Large intestine (tissue), 3 donors: ENCODE results near the gene VTI1B. TPM values are rescaled to one million over a fixed set of nuclear protein-coding genes. Genes with fewer than 3 reads are reported as not detected.
A peak's percentile ranks its signal among the peaks of the same experiment; 100 is the strongest.
"Not testable (repeated sequence)": the region's sequence is repeated elsewhere in the genome, so short reads cannot be mapped to it uniquely, and the experiment has no call there.

ENCODE experiments used
- DNase-seq, 2 donors: peaks; one replicate each; pipeline versions ENCODE4 v3.0.0 to v3.0.0-alpha.2; 2013
- H3K27ac ChIP-seq: one replicate; pipeline ENCODE4 v1.5.1; 2013; ENCODE audit warnings: low read length
- H3K27me3 ChIP-seq: 2 replicates; pipeline ENCODE4 v1.6.1; 2013; ENCODE audit warnings: low read length; ENCODE audit not compliant: control insufficient read depth, insufficient read depth
- H3K36me3 ChIP-seq: 2 replicates; pipeline ENCODE4 v1.6.1; 2013; ENCODE audit warnings: low read length; ENCODE audit not compliant: control insufficient read depth, insufficient read depth
- H3K4me1 ChIP-seq: one replicate; pipeline ENCODE4 v1.6.1; 2013; ENCODE audit warnings: low read length; ENCODE audit not compliant: control insufficient read depth, insufficient read depth
- H3K4me3 ChIP-seq: one replicate; pipeline ENCODE4 v1.5.1; 2013; ENCODE audit warnings: low read length
- H3K9me3 ChIP-seq: one replicate; pipeline ENCODE4 v1.6.1; 2013; ENCODE audit warnings: mild to moderate bottlenecking, low read depth, low read length, moderate library complexity; ENCODE audit not compliant: control insufficient read depth
- WGBS: methylation state at CpG from one replicate; pipeline ENCODE4 v1.1.5; 2013; ENCODE audit warnings: low lambda C conversion rate; ENCODE audit not compliant: insufficient coverage; 5-methylcytosine and 5-hydroxymethylcytosine counted together
- polyA plus RNA-seq: library from polyadenylated mRNA; unstranded; fragments of 120-200 nt; gene quantifications from one replicate; pipeline ENCODE4 v1.2.1, GENCODE V29; 2013

VTI1B gene
- polyA plus RNA-seq, 1 donor = 78.4 TPM

DNA sequence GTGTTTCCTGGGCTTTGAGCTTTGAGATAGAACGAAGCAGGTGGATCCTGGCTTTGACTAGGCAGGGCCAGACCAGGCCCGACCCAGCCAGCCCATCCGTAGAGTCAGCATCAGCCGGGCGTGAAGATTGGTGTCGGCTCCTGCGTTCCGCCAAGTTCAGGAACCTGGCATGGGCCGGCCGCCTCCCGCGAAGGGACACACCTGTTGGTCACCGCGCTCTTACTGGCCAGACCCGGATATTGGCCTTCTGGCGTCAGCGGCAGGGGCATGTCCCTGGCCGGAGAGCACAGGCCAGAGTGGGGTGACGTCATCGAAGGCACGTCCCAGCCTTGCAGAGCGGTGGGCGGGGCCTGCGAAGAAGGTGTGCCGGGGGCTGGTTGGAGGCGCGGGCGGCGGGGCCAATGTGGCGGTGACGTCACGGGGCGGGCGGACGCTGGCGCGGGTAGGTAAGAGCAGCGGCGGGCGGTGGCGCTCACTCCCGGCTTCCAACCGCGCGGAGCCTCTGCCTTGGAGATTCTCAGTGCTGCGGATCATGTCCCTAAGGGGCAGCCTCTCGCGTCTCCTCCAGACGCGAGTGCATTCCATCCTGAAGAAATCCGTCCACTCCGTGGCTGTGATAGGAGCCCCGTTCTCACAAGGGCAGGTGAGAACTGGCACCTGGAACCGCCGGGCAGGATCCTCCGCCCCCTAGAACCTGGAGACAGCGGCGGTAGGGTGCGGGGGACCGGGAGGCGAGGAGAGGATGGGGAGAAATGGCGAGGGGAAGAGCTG is 54.8 kb downstream of the VTI1B start, which contains the start of gene ARG2:
ARG2 (plus strand) TSS at position 475 of the 771 bp plus-strand sequence; CDS start at position 533, 58 bp downstream.
- DNase-seq = peak; percentile 98 to 99
- no CpG with 5 or more reads among the region's 62 CpGs for WGBS
- Histone ChIP-seq H3K9me3 (no peaks in the 10 kb centered on the region), H3K27me3 (peaks cover 6% of the 10 kb centered on the region), H3K27ac (peak within 1 kb of the TSS; percentile 82), H3K36me3 (no peaks in the 10 kb centered on the region), H3K4me3 (peak within 1 kb of the TSS; percentile 64), H3K4me1 (peaks cover 11% of the 10 kb centered on the region)

GRCh38 chr14:67618617-67619063 is 55.8 kb downstream of the VTI1B start:
- H3K4me3 ChIP-seq = no peak overlapping the region
- H3K9me3 ChIP-seq = no peaks in the 10 kb centered on the region
- DNase-seq = peak; percentile 55 to 79
- peaks cover 6% of the 10 kb centered on the region for H3K27me3 ChIP-seq
- H3K27ac ChIP-seq = peak overlapping the region; percentile 82
- no peaks in the 10 kb centered on the region for H3K36me3 ChIP-seq
- peaks cover 11% of the 10 kb centered on the region for H3K4me1 ChIP-seq

DNA sequence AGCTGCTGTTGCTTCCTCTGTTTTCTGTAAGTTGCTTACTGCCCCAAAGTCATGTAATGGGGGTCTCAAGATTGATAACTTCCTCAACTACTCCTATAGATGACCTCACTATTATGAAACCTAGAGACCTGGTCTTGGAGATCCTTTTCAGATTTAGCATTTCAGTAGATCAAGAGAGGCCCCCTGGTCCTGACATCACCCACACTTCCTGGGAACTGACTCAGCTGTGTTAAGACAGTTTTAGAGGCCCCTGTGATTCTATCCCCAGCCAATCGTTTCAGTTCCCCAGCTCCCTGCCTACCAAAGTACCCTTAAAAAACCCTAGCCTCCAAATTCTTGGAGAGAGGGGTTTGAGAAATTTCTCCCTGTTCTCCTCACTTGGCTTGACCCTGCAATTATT is 63.9 kb downstream of the VTI1B start:
- Histone ChIP-seq H3K36me3 (no peaks in the 10 kb centered on the region), H3K9me3 (no peaks in the 10 kb centered on the region), H3K4me1 (no peaks in the 10 kb centered on the region), H3K27me3 (no peaks in the 10 kb centered on the region), H3K27ac (no peak overlapping the region), H3K4me3 (no peak overlapping the region)
- DNase-seq = no peak
- no CpG with 5 or more reads among the region's 1 CpG for WGBS

GRCh38 chr14:67609642-67610310 is 64.7 kb downstream of the VTI1B start:
- DNase-seq = no peak
- H3K4me3 ChIP-seq = no peak overlapping the region

GRCh38 chr14:67607646-67608045 is 66.8 kb downstream of the VTI1B start:
- H3K9me3 ChIP-seq = no peaks in the 10 kb centered on the region
- no peak overlapping the region for H3K27ac ChIP-seq
- H3K4me1 ChIP-seq = no peaks in the 10 kb centered on the region
- no peaks in the 10 kb centered on the region for H3K36me3 ChIP-seq
- no peak for DNase-seq
- no peaks in the 10 kb centered on the region for H3K27me3 ChIP-seq
- no peak overlapping the region for H3K4me3 ChIP-seq
- WGBS = no CpG with 5 or more reads among the region's 5 CpGs

More at GRCh38 chr14:67609642-67610310, 64.7 kb downstream of the VTI1B start:
- Histone ChIP-seq H3K36me3 (no peaks in the 10 kb centered on the region), H3K4me1 (no peaks in the 10 kb centered on the region), H3K27me3 (no peaks in the 10 kb centered on the region), H3K9me3 (no peaks in the 10 kb centered on the region), H3K27ac (no peak overlapping the region)
- no CpG with 5 or more reads among the region's 10 CpGs for WGBS

DNA sequence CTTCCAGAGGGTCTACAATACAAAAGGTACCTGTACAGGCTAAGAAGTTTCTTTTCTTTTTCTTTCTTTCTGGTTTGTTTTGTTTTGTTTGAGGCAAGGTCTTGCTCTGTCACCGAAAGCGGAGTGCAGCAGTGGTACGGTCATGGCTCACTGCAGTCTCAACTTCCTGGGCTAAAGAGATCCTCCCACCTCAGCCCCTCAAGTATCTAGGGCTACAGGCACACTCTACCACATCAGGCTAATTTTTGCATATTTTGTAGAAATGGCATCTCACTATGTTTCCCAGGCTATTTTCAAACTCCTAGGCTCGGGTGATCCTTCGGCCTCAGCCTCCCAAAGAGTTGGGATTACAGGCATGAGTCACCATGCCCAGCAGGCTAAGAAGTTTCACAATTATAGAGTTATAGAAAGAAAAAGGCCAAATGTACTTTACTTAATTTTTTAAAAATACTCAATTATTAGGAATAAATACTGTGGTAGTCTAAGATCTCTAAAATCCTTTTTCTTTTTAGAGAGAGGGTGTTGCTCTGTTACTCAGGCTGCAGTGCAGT is 71.4 kb downstream of the VTI1B start:
- Histone ChIP-seq H3K4me3 (no peak overlapping the region), H3K4me1 (peaks cover 3% of the 10 kb centered on the region), H3K27ac (no peak overlapping the region), H3K9me3 (no peaks in the 10 kb centered on the region), H3K36me3 (no peaks in the 10 kb centered on the region), H3K27me3 (no peaks in the 10 kb centered on the region)
- WGBS = 80% methylated on average over 1 of the region's 5 CpGs
- DNase-seq = no peak

- no peaks in the 10 kb centered on the region for H3K9me3 ChIP-seq
- H3K27ac ChIP-seq = no peak overlapping the region
- H3K36me3 ChIP-seq = no peaks in the 10 kb centered on the region
- DNase-seq = no peak
- H3K27me3 ChIP-seq = no peaks in the 10 kb centered on the region
- WGBS = 84% methylated on average over 2 of the region's 7 CpGs
- no peak overlapping the region for H3K4me3 ChIP-seq
- peaks cover 3% of the 10 kb centered on the region for H3K4me1 ChIP-seq
Observed at GRCh38 chr14:67602076-67602475, 72.4 kb downstream of the VTI1B start.

DNA sequence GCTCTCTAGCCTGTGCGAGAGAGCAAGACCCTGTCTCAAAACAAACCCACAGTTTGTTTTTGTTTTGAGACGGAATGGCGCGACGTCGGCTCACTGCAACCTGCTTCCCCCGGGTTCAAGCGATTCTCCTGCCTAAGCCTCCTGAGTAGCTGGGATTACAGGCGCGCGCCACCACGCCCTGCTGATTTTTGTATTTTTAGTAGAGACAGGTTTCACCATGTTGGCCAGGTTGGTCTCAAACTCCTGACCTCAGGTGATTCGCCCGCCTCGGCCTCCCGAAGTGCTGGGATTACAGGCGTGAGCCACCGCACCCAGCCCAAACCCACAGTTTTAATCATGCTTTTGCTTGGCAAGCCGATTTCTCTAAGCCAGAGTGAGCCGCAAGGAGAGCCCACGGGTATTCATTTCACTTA is 73.9 kb downstream of the VTI1B start:
- no CpG with 5 or more reads among the region's 21 CpGs for WGBS
- H3K36me3 ChIP-seq, H3K27me3 ChIP-seq, H3K4me1 ChIP-seq, H3K9me3 ChIP-seq, DNase-seq: not testable (repeated sequence)
- Histone ChIP-seq H3K4me3 (peak overlapping the region; percentile 89), H3K27ac (peak overlapping the region; percentile 94)

GRCh38 chr14:67599698-67600561 is 74.5 kb downstream of the VTI1B start, which contains the start of gene PIGH:
Gene PIGH, minus strand, starts transcription at chr14:67600268. Its CDS starts 65 bp downstream, at chr14:67600203.
- H3K27me3 ChIP-seq = no peaks in the 10 kb centered on the region
- H3K36me3 ChIP-seq = no peaks in the 10 kb centered on the region
- H3K4me1 ChIP-seq = peaks cover 3% of the 10 kb centered on the region
- H3K4me3 ChIP-seq = peak within 1 kb of the TSS; percentile 89
- H3K9me3 ChIP-seq = no peaks in the 10 kb centered on the region
- peak; percentile 90 to 93 for DNase-seq
- H3K27ac ChIP-seq = peak within 1 kb of the TSS; percentile 94
- no CpG with 5 or more reads among the region's 77 CpGs for WGBS
